HepG2 (cell line): ENCODE data around the gene UBR1. TPM values are rescaled to one million over a fixed set of nuclear protein-coding genes. Genes with fewer than 3 reads are reported as not detected.
A peak's percentile ranks its signal among the peaks of the same experiment; 100 is the strongest.

Source experiments
- ATAC-seq: fragments of 200-7000 bp; cut with Tn5 transposase; 3 replicates; pipeline ENCODE4 v1.9.1; 2020; ENCODE audit warnings: mild to moderate bottlenecking, moderate library complexity
- BruUV-seq: library from RNA; stranded (reverse); fragments of 400-500 nt; replicated peaks from 2 replicates; lab custom pipeline; 2021; lab: Mats Ljungman, UMichigan
- CTCF ChIA-PET: fragments of 300-600 bp; formaldehyde crosslinking; extraction: SDS; loops from one replicate; lab custom pipeline; 2021; ENCODE audit warnings: low total read pairs, inconsistent platforms, low intra/inter-chr PET ratio; lab: Yijun Ruan, JAX
- POLR2A ChIA-PET: fragments of 350-600 bp; sonication (Branson Sonifier 250); formaldehyde crosslinking; loops from one replicate; lab custom pipeline; 2020; ENCODE audit warnings: antibody characterized with exemption, inconsistent platforms; lab: Yijun Ruan, JAX
- DNase-seq: peaks from one replicate; pipeline ENCODE4 v3.0.0-alpha.2; 2015; ENCODE audit warnings: low spot score
- FAIRE-seq: peaks from 3 replicates; lab custom pipeline; 2011; peaks lifted over from hg19 to GRCh38; lab: Jason Lieb, UNC
- H2AFZ ChIP-seq: one replicate; pipeline ENCODE4 v1.6.1; 2011; ENCODE audit warnings: low read length, inconsistent platforms
- H3K27ac ChIP-seq: fragments of 300-600 bp; 3 replicates; pipeline ENCODE4 v1.8.0; 2011; ENCODE audit warnings: mixed run types, mild to moderate bottlenecking, mixed read lengths, low read length, inconsistent platforms; ENCODE audit not compliant: insufficient read depth; ENCODE audit errors: extremely low read length
- H3K27me3 ChIP-seq, 2 experiments: fragments of 200-600 bp in 1 of 2; 2 replicates in 1 of 2; 3 replicates in 1 of 2; pipeline versions ENCODE4 v1.6.0 to v1.8.0; 2011; ENCODE audit warnings: low read length in 2 of 2, mild to moderate bottlenecking in 2 of 2, moderate library complexity in 2 of 2, inconsistent platforms in 1 of 2; ENCODE audit not compliant: insufficient read depth in 2 of 2, control insufficient read depth in 1 of 2
- H3K36me3 ChIP-seq, 2 experiments: fragments of 200-600 bp in 1 of 2; replicated peaks in 1 of 2; 2 replicates in 1 of 2; 3 replicates in 1 of 2; pipeline versions ENCODE4 v1.5.1 to v1.8.0; 2011; ENCODE audit warnings: low read length in 2 of 2, inconsistent platforms in 1 of 2; ENCODE audit not compliant: insufficient read depth in 2 of 2, control insufficient read depth in 1 of 2
- H3K4me1 ChIP-seq: 2 replicates; pipeline ENCODE4 v1.5.1; 2012; ENCODE audit warnings: low read length, inconsistent platforms; ENCODE audit not compliant: insufficient read depth
- H3K4me2 ChIP-seq: 2 replicates; pipeline ENCODE4 v1.6.0; 2011; ENCODE audit warnings: low read depth, low read length, inconsistent platforms
- H3K4me3 ChIP-seq, 3 experiments: fragments of 200-600 bp in 1 of 3; sonication (generic), shearing (Covaris generic) in 1 of 3; replicated peaks in 1 of 3; 2 replicates each; pipeline ENCODE4 v1.5.1; 2011 to 2016; ENCODE audit warnings: low read length in 3 of 3, inconsistent platforms in 2 of 3, low read depth in 2 of 3, mild to moderate bottlenecking in 2 of 3, control low read depth in 1 of 3, mixed read lengths in 1 of 3; ENCODE audit not compliant: insufficient read depth in 1 of 3
- H3K79me2 ChIP-seq: one replicate; pipeline ENCODE4 v1.6.1; 2011; ENCODE audit warnings: low read length, inconsistent platforms; ENCODE audit not compliant: insufficient read depth
- H3K9ac ChIP-seq: 2 replicates; pipeline ENCODE4 v1.6.0; 2011; ENCODE audit warnings: mild to moderate bottlenecking, low read depth, low read length, inconsistent platforms; ENCODE audit not compliant: insufficient read depth
- H3K9me3 ChIP-seq: 2 replicates; pipeline ENCODE4 v1.5.1; 2012; ENCODE audit warnings: mild to moderate bottlenecking, low read length
- H4K20me1 ChIP-seq: 2 replicates; pipeline ENCODE4 v1.6.0; 2011; ENCODE audit warnings: inconsistent platforms, mild to moderate bottlenecking, low read length, moderate library complexity; ENCODE audit not compliant: insufficient read depth
- MAFF ChIP-seq: IDR thresholded peaks from 2 replicates; pipeline ENCODE4 v1.6.1; 2011; ENCODE audit warnings: low read depth, low read length, improper control_type of control experiment
- MAFK ChIP-seq, 2 experiments: IDR thresholded peaks in 1 of 2; conservative IDR thresholded peaks in 1 of 2; 2 replicates each; pipeline ENCODE4 v1.6.1; 2011; ENCODE audit warnings: improper control_type of control experiment in 2 of 2, low read length in 2 of 2
- NR2F1 ChIP-seq, 2 experiments: fragments of 450-650 bp in 1 of 2; formaldehyde crosslinking in 1 of 2; IDR thresholded peaks; 2 replicates each; pipeline versions ENCODE4 v1.5.0 to v1.6.1; 2016 to 2020; ENCODE audit warnings: mild to moderate bottlenecking in 1 of 2, missing compliant biosample characterization in 1 of 2, missing genetic modification reagents in 1 of 2, moderate library complexity in 1 of 2
- POLR2A ChIP-seq, 2 experiments: IDR thresholded peaks; 2 replicates each; pipeline ENCODE4 v1.6.1; 2011; ENCODE audit warnings: low read depth in 2 of 2, low read length in 2 of 2, mild to moderate bottlenecking in 1 of 2, moderate library complexity in 1 of 2; ENCODE audit not compliant: insufficient read depth in 1 of 2
- ZNF589 ChIP-seq: sonication (generic); formaldehyde crosslinking; conservative IDR thresholded peaks from 2 replicates; pipeline ENCODE4 v1.8.0; 2022; ENCODE audit warnings: mild to moderate bottlenecking, moderate library complexity, missing genetic modification reagents
- ZSCAN20 ChIP-seq: sonication (generic); formaldehyde crosslinking; IDR thresholded peaks from 2 replicates; pipeline ENCODE4 v1.4.0; 2020; ENCODE audit warnings: missing genetic modification reagents, mild to moderate bottlenecking, borderline replicate concordance
- in situ Hi-C: cut with HindIII; loops from 2 replicates; pipeline ENCODE4 v1.10.0; 2017; ENCODE audit warnings: low pct_unique_long_range_greater_than_20kb; ENCODE audit not compliant: extremely low pct_ligation_motif_present
- intact Hi-C: fragments of 100-400 bp; cut with micrococcal nuclease; formaldehyde crosslinking; loops from one replicate; pipeline ENCODE4 v1.10.0; 2022; ENCODE audit not compliant: unreplicated experiment
- polyA plus RNA-seq, 8 experiments: library from polyadenylated mRNA; depleted of rRNA in 3 of 8; stranded (reverse) in 7 of 8; unstranded in 1 of 8; fragments of >200 nt; fragmentation: Illumina TruSeq in 4 of 8; extraction: Trizol in 4 of 8; gene quantifications; 2 replicates each; pipeline versions ENCODE4 v1.2.1 to v1.2.3, GENCODE V29; 2011 to 2016; ENCODE audit warnings: low read depth in 4 of 8, missing spikeins in 1 of 8, mixed read lengths in 1 of 8; ENCODE audit not compliant: insufficient read depth in 1 of 8
- total RNA-seq, 5 experiments: library from RNA; depleted of rRNA; stranded (reverse); fragments of >200 nt; fragmentation: Illumina TruSeq; extraction: Trizol; gene quantifications; 2 replicates each; pipeline ENCODE4 v1.2.3, GENCODE V29; 2016; ENCODE audit warnings: low read depth in 1 of 5
- TF ChIP-seq, protein P1 (sequence below): sonication (generic); formaldehyde crosslinking; IDR thresholded peaks from 2 replicates; pipeline ENCODE4 v1.8.1; 2022; ENCODE audit warnings: low read depth, mild to moderate bottlenecking, missing genetic modification reagents
- TF ChIP-seq, protein P2 (sequence below): sonication (generic); formaldehyde crosslinking; IDR thresholded peaks from 2 replicates; pipeline ENCODE4 v1.8.1; 2023; ENCODE audit warnings: mild to moderate bottlenecking, moderate library complexity, missing genetic modification reagents
- TF ChIP-seq, protein P3 (sequence below): sonication (generic); formaldehyde crosslinking; IDR thresholded peaks from 2 replicates; pipeline ENCODE4 v1.5.1; 2020; ENCODE audit warnings: missing genetic modification reagents, mild to moderate bottlenecking, borderline replicate concordance

Gene UBR1
- total and polyA plus RNA-seq, 2 of the 13 experiments (the other 11 are each of a cell fraction or from before 2014, with no cell fraction given), result 6.4 to 18.0 TPM

DNA sequence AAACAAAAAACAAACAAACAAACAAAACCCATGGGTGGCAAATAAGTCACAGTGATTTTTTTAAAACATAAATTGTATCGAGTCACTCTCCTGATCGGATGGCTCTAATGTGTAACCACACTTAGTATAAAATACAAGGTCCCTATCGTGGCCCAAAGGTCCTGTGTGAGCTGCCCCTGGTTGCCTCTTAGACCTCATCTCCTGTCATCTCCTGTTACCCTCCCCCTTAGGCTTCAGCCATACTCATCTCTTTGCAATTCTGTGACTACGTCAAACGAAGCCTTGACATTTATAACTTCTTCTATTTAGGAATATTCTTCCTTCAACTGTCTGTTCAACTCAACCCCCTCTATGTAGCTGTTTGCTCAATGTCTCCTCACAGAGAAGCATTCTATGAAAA is 141.4 kb downstream of the UBR1 start (continued):
- TF ChIP-seq, protein P1, sequence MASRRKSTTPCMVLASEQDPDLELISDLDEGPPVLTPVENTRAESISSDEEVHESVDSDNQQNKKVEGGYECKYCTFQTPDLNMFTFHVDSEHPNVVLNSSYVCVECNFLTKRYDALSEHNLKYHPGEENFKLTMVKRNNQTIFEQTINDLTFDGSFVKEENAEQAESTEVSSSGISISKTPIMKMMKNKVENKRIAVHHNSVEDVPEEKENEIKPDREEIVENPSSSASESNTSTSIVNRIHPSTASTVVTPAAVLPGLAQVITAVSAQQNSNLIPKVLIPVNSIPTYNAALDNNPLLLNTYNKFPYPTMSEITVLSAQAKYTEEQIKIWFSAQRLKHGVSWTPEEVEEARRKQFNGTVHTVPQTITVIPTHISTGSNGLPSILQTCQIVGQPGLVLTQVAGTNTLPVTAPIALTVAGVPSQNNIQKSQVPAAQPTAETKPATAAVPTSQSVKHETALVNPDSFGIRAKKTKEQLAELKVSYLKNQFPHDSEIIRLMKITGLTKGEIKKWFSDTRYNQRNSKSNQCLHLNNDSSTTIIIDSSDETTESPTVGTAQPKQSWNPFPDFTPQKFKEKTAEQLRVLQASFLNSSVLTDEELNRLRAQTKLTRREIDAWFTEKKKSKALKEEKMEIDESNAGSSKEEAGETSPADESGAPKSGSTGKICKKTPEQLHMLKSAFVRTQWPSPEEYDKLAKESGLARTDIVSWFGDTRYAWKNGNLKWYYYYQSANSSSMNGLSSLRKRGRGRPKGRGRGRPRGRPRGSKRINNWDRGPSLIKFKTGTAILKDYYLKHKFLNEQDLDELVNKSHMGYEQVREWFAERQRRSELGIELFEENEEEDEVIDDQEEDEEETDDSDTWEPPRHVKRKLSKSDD (CRISPR knock-in tag), result no peak
- TF ChIP-seq ZNF589, result no peak
- TF ChIP-seq NR2F1 (CRISPR knock-in tag; IDR thresholded peaks at IDR 0.05), result no peak

DNA sequence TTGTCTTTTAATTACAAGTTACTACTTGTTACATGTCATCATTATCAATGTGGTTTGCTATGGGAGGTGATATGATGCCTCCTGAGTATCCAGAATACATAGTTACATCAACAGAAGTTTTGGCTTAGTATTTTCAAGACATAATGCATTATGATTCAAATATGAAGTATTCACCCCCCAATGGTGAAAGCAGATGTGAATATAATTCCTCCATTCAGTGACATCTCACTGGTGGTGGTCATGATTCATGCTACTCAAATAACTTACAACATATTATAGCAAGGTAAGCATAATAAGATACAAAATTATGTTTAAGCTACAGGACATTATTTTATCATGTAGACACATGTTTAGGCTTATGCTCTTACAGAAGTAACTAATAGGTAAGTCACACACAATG is 150.3 kb downstream of the UBR1 start:
- Histone ChIP-seq H3K36me3 (peaks cover 4 to 40% of the 10 kb centered on the region in 2 experiments), H3K4me3 (no peak overlapping the region), H3K27ac (no peak overlapping the region), H3K79me2 (no peaks in the 10 kb centered on the region), H2AFZ (no peak overlapping the region), H3K27me3 (no peaks in the 10 kb centered on the region), H4K20me1 (no peaks in the 10 kb centered on the region), H3K9ac (no peak overlapping the region), H3K9me3 (no peaks in the 10 kb centered on the region), H3K4me1 (0 out of 2 replicates have a peak, but pooled peaks cover 6% of the 10 kb centered on the region), H3K4me2 (no peak overlapping the region)
- in situ Hi-C loops (no loop called here), intact Hi-C loops (no loop called here)
- no peak for FAIRE-seq
- TF ChIP-seq, protein P2, sequence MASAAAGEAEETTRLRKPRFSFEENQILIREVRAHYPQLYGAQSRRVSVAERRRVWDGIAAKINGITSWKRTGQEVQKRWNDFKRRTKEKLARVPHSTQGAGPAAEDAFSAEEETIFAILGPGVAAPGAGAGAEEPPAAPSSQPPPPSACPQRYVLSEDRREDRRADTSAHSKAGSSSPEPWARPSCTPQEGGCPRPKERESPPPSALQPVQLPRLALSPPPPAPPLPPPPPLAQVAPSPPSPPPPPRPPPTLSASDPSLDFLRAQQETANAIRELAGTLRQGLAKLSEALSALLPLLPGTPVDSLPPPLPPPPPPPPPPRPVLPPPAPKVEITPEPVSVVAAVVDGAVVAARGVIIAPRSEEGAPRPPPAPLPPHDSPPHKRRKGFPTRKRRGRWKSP, result no peak
- TF ChIP-seq, protein P3, sequence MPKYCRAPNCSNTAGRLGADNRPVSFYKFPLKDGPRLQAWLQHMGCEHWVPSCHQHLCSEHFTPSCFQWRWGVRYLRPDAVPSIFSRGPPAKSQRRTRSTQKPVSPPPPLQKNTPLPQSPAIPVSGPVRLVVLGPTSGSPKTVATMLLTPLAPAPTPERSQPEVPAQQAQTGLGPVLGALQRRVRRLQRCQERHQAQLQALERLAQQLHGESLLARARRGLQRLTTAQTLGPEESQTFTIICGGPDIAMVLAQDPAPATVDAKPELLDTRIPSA (CRISPR knock-in tag), result no peak
- TF ChIP-seq ZSCAN20, result no peak
- no peak for TF ChIP-seq POLR2A (IDR thresholded peaks at IDR 0.05; ENCODE audit: insufficient read depth in 1 of 2, low read depth in 2 of 2, low read length in 2 of 2)
- TF ChIP-seq MAFF, result peak; percentile 66
- peak; percentile 59 to 76; a peak in 3 of 4 replicates for TF ChIP-seq MAFK (conservative IDR thresholded peaks at IDR 0.05 in 1 of 2, IDR thresholded peaks at IDR 0.05 in 1 of 2; ENCODE audit: low read length in 2 of 2)
- ATAC-seq, result no peak
- ChIA-PET CTCF (no interaction called here), POLR2A (no interaction called here)
- DNase-seq, result no peak
- BruUV-seq, result no TSS peak
